ENCODE measurements around the gene NHEJ1. TPM values are rescaled to one million over a fixed set of nuclear protein-coding genes. Genes with fewer than 3 reads are reported as not detected.

Gene NHEJ1
- total and polyA plus RNA-seq, 9 donors: 10.8 to 23.1 (median 17.1) TPM

- Histone ChIP-seq H3K9me3 (no peaks in the 10 kb centered on the region), H3K27ac (no peak overlapping the region), H3K4me3 (no peak overlapping the region), H3K36me3 (no peaks in the 10 kb centered on the region), H3K4me1 (ENCODE audit: insufficient read depth) (no peaks in the 10 kb centered on the region), H3K27me3 (no peaks in the 10 kb centered on the region)
- 85 to 98% (median 96%) methylated on average over 4 of the region's 4 CpGs for WGBS, 3 donors
- TF ChIP-seq CTCF (IDR thresholded peaks at IDR 0.05): no peak
- no peak for TF ChIP-seq EP300 (IDR thresholded peaks at IDR 0.05)
- TF ChIP-seq POLR2A (IDR thresholded peaks at IDR 0.05): no peak
- no peak for DNase-seq
- intact Hi-C loops (cut with DNase I): no loop called here
Observed at GRCh38 chr2:219078951-219079350, 81.7 kb downstream of the NHEJ1 start.

GRCh38 chr2:219078126-219078525 lies 82.5 kb downstream of the NHEJ1 start:
- 83 to 88% (median 85%) methylated on average over 3 of the region's 3 CpGs for WGBS, 3 donors
- Histone ChIP-seq H3K4me3 (no peak overlapping the region), H3K27me3 (no peaks in the 10 kb centered on the region), H3K9me3 (no peaks in the 10 kb centered on the region), H3K27ac (no peak overlapping the region), H3K4me1 (ENCODE audit: insufficient read depth) (no peaks in the 10 kb centered on the region), H3K36me3 (no peaks in the 10 kb centered on the region)
- TF ChIP-seq POLR2A (IDR thresholded peaks at IDR 0.05) (no peak), CTCF (IDR thresholded peaks at IDR 0.05) (no peak), EP300 (IDR thresholded peaks at IDR 0.05) (no peak)
- DNase-seq: no peak
- intact Hi-C loops (cut with DNase I): no loop called here

GRCh38 chr2:219076253-219076652 lies 84.4 kb downstream of the NHEJ1 start:
- Histone ChIP-seq H3K27ac (no peak overlapping the region), H3K4me1 (ENCODE audit: insufficient read depth) (no peaks in the 10 kb centered on the region), H3K4me3 (no peak overlapping the region), H3K36me3 (no peaks in the 10 kb centered on the region), H3K27me3 (no peaks in the 10 kb centered on the region), H3K9me3 (no peaks in the 10 kb centered on the region)
- WGBS, 3 donors: 85 to 93% (median 90%) methylated on average over 3 of the region's 3 CpGs
- TF ChIP-seq POLR2A (IDR thresholded peaks at IDR 0.05) (no peak), EP300 (IDR thresholded peaks at IDR 0.05) (no peak), CTCF (IDR thresholded peaks at IDR 0.05) (no peak)
- intact Hi-C loops (cut with DNase I): no loop called here
- DNase-seq: no peak

GRCh38 chr2:219073413-219074129 lies 87.0 kb downstream of the NHEJ1 start:
- no peak overlapping the region for H3K4me3 ChIP-seq
- H3K36me3 ChIP-seq: no peaks in the 10 kb centered on the region
- H3K27ac ChIP-seq: no peak overlapping the region
- H3K9me3 ChIP-seq: no peaks in the 10 kb centered on the region
- no peaks in the 10 kb centered on the region for H3K4me1 ChIP-seq (ENCODE audit: insufficient read depth)
- peak in 1 of 5 donors; percentile 26 for DNase-seq
- TF ChIP-seq POLR2A (IDR thresholded peaks at IDR 0.05): no peak
- TF ChIP-seq EP300 (IDR thresholded peaks at IDR 0.05): no peak
- no peak for TF ChIP-seq CTCF (IDR thresholded peaks at IDR 0.05)
- intact Hi-C loops (cut with DNase I): no loop called here
- 53 to 57% (median 55%) methylated on average over 14 of the region's 14 CpGs for WGBS, 3 donors
- H3K27me3 ChIP-seq: no peaks in the 10 kb centered on the region

All from ovary (tissue), 9 donors.